ENCODE results near the gene PACS2.
"Not testable (repeated sequence)": the region's sequence is repeated elsewhere in the genome, so short reads cannot be mapped to it uniquely, and the experiment has no call there.

PACS2 gene

DNA sequence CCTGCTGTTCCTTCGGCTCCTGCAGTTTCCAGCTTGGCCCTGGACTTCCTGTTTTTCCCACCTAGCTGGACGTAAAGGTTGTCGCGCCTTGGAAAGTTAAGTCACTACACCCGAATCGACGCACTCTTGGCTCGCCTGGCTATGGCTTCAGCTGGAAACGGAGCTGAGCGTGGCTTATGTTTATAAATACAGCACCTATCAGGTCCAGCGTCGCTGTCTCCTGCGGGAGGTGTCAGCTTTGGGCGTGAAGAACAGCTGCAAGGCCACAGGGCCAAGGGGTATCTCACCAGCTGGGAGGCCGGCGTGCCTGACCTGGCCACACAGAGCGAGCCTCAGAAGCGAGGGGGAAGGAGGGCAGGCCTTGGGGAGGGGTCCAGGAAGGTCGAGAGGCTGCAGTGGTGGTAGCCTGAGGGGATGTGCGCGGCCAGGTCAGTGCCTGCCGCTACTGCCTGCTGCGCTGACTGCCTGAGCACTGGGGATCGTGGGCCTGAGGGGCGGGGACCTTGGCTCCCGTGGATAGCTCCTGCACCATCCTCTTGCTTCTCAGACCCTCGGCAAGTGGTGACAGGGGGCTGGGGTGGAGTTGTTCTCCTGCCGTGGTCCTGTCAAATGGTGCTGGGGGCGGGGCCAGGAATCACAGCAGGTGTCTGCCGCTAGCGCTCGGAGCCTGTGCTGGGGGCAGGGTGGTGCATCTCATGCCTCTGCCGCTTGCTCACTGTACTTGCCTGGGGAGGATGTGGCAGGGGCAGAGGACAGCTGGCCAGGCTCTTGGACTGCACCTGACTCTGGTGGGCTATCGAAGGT is 12.5 kb downstream of the PACS2 start:
- H3K79me2 ChIP-seq (ENCODE audit: insufficient read depth, low read length), result peaks cover 81% of the 10 kb centered on the region
- H3K4me1 ChIP-seq (ENCODE audit: insufficient read depth, low read length, poor library complexity, severe bottlenecking), result peaks cover 22% of the 10 kb centered on the region
- H4K20me1 ChIP-seq (ENCODE audit: insufficient read depth, low read length, poor library complexity, severe bottlenecking), result peaks cover 12% of the 10 kb centered on the region

DNA sequence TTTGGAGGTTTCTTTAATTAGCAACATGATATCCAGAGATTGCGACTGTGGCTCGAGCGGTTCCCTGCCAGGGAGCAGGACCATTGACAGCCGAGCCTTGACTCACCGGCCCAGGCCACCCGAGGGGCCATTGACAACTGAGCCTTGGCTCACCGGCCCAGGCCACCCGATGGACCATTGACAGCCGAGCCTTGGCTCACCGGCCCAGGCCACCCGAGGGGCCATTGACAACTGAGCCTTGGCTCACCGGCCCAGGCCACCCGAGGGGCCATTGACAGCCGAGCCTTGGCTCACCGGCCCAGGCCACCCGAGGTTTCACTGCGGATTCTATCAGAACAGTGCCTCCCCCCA is 13.1 kb downstream of the PACS2 start:
- Histone ChIP-seq H4K20me1 (ENCODE audit: insufficient read depth, low read length, poor library complexity, severe bottlenecking) (peaks cover 12% of the 10 kb centered on the region), H3K79me2 (ENCODE audit: insufficient read depth, low read length) (peaks cover 82% of the 10 kb centered on the region)
- not testable (repeated sequence) for H3F3A ChIP-seq (ENCODE audit: low read depth)

More for the DNA sequence above, 12.5 kb downstream of the PACS2 start:
- no peak overlapping the region for H3K9ac ChIP-seq (ENCODE audit: low read depth, low read length, poor library complexity, severe bottlenecking)
- H3K9me3 ChIP-seq (ENCODE audit: insufficient read depth, low read depth, low read length), result no peaks in the 10 kb centered on the region
- no peak overlapping the region for H3K4me2 ChIP-seq (ENCODE audit: low read depth, low read length, poor library complexity, severe bottlenecking)
- no peaks in the 10 kb centered on the region for H3K36me3 ChIP-seq (ENCODE audit: insufficient read depth, low read length)
- H2AFZ ChIP-seq (ENCODE audit: low read length), result no peak overlapping the region
- TF ChIP-seq EZH2phosphoT487 (IDR thresholded peaks at IDR 0.05; ENCODE audit: borderline replicate concordance), result no peak
- TF ChIP-seq, protein P1, sequence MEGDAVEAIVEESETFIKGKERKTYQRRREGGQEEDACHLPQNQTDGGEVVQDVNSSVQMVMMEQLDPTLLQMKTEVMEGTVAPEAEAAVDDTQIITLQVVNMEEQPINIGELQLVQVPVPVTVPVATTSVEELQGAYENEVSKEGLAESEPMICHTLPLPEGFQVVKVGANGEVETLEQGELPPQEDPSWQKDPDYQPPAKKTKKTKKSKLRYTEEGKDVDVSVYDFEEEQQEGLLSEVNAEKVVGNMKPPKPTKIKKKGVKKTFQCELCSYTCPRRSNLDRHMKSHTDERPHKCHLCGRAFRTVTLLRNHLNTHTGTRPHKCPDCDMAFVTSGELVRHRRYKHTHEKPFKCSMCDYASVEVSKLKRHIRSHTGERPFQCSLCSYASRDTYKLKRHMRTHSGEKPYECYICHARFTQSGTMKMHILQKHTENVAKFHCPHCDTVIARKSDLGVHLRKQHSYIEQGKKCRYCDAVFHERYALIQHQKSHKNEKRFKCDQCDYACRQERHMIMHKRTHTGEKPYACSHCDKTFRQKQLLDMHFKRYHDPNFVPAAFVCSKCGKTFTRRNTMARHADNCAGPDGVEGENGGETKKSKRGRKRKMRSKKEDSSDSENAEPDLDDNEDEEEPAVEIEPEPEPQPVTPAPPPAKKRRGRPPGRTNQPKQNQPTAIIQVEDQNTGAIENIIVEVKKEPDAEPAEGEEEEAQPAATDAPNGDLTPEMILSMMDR (conservative IDR thresholded peaks at IDR 0.05; ENCODE audit: low read length), result no peak
- no peak overlapping the region for H3K4me3 ChIP-seq (ENCODE audit: low read length, poor library complexity, severe bottlenecking)
- no peaks in the 10 kb centered on the region for H3K9me2 ChIP-seq (replicated peaks; ENCODE audit: low read depth, low read length)
- H3F3A ChIP-seq (ENCODE audit: low read depth), result no peaks in the 10 kb centered on the region
- H3K27me3 ChIP-seq (ENCODE audit: insufficient read depth, low read length, poor library complexity, severe bottlenecking), result no peaks in the 10 kb centered on the region

DNA sequence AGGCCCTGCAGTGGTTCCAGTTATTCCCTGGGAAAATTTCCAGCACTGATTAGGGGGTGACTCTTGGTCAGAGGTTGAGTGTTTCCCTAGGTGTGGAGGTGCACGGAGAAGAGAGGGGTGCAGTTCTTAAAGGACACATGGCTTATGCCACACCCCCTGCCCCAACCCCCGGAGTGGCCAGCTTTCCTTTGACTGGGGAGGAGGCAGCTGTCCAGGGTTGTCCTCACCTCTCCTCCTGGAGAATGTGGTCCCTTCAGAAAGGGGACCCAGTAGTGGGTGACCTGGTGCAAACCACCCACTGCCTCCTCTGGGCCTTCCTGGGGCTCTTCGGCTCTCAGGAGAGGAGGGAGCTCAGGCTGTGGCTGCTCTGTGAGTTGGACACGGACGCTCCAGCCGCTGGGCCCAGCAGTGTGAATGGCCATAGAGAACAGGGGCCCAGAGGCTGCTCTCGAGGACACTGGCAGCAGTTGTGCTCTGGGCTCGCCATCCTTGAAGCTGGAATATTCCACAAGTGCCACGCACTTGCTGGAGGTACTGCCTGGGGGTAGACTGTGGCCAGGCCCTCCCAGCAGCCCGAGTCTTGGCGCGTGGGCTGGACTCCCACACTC is 13.6 kb downstream of the PACS2 start:
- no peaks in the 10 kb centered on the region for H3F3A ChIP-seq (ENCODE audit: low read depth)
- H3K4me2 ChIP-seq (ENCODE audit: low read depth, low read length, poor library complexity, severe bottlenecking), result no peak overlapping the region
- no peak overlapping the region for H2AFZ ChIP-seq (ENCODE audit: low read length)
- peaks cover 82% of the 10 kb centered on the region for H3K79me2 ChIP-seq (ENCODE audit: insufficient read depth, low read length)
- TF ChIP-seq, protein P1 (conservative IDR thresholded peaks at IDR 0.05; ENCODE audit: low read length), result no peak
- TF ChIP-seq EZH2phosphoT487 (IDR thresholded peaks at IDR 0.05; ENCODE audit: borderline replicate concordance), result no peak
- no peaks in the 10 kb centered on the region for H3K9me2 ChIP-seq (replicated peaks; ENCODE audit: low read depth, low read length)
- no peaks in the 10 kb centered on the region for H3K9me3 ChIP-seq (ENCODE audit: insufficient read depth, low read depth, low read length)
- peaks cover 23% of the 10 kb centered on the region for H3K4me1 ChIP-seq (ENCODE audit: insufficient read depth, low read length, poor library complexity, severe bottlenecking)
- H3K9ac ChIP-seq (ENCODE audit: low read depth, low read length, poor library complexity, severe bottlenecking), result no peak overlapping the region
- H4K20me1 ChIP-seq (ENCODE audit: insufficient read depth, low read length, poor library complexity, severe bottlenecking), result peaks cover 12% of the 10 kb centered on the region
- H3K36me3 ChIP-seq (ENCODE audit: insufficient read depth, low read length), result no peaks in the 10 kb centered on the region
- H3K27me3 ChIP-seq (ENCODE audit: insufficient read depth, low read length, poor library complexity, severe bottlenecking), result no peaks in the 10 kb centered on the region
- H3K4me3 ChIP-seq (ENCODE audit: low read length, poor library complexity, severe bottlenecking), result no peak overlapping the region

More for the DNA sequence above, 13.1 kb downstream of the PACS2 start:
- not testable (repeated sequence) for H3K9ac ChIP-seq (ENCODE audit: low read depth, low read length, poor library complexity, severe bottlenecking); H3K4me2 ChIP-seq (ENCODE audit: low read depth, low read length, poor library complexity, severe bottlenecking); H3K27me3 ChIP-seq (ENCODE audit: insufficient read depth, low read length, poor library complexity, severe bottlenecking); H3K4me3 ChIP-seq (ENCODE audit: low read length, poor library complexity, severe bottlenecking); H3K36me3 ChIP-seq (ENCODE audit: insufficient read depth, low read length); H2AFZ ChIP-seq (ENCODE audit: low read length); H3K9me2 ChIP-seq (replicated peaks; ENCODE audit: low read depth, low read length); H3K9me3 ChIP-seq (ENCODE audit: insufficient read depth, low read depth, low read length)
- peaks cover 25% of the 10 kb centered on the region for H3K4me1 ChIP-seq (ENCODE audit: insufficient read depth, low read length, poor library complexity, severe bottlenecking)
